ENCODE measurements around the gene CHAF1B.

CHAF1B gene

GRCh38 chr21:36466061-36466511 is 80.9 kb downstream of the CHAF1B start:
- TF ChIP-seq, protein P1, sequence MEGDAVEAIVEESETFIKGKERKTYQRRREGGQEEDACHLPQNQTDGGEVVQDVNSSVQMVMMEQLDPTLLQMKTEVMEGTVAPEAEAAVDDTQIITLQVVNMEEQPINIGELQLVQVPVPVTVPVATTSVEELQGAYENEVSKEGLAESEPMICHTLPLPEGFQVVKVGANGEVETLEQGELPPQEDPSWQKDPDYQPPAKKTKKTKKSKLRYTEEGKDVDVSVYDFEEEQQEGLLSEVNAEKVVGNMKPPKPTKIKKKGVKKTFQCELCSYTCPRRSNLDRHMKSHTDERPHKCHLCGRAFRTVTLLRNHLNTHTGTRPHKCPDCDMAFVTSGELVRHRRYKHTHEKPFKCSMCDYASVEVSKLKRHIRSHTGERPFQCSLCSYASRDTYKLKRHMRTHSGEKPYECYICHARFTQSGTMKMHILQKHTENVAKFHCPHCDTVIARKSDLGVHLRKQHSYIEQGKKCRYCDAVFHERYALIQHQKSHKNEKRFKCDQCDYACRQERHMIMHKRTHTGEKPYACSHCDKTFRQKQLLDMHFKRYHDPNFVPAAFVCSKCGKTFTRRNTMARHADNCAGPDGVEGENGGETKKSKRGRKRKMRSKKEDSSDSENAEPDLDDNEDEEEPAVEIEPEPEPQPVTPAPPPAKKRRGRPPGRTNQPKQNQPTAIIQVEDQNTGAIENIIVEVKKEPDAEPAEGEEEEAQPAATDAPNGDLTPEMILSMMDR (IDR thresholded peaks at IDR 0.05; ENCODE audit: low read length, missing control alignments) = no peak

More at GRCh38 chr21:36466061-36466511, 80.9 kb downstream of the CHAF1B start:
- no peak overlapping the region for H3K4me3 ChIP-seq (replicated peaks; ENCODE audit: low read depth, low read length)
- peak; percentile 57 for DNase-seq (ENCODE audit: low read depth)
